ENCODE data around the gene ERF.

The ERF gene

DNA sequence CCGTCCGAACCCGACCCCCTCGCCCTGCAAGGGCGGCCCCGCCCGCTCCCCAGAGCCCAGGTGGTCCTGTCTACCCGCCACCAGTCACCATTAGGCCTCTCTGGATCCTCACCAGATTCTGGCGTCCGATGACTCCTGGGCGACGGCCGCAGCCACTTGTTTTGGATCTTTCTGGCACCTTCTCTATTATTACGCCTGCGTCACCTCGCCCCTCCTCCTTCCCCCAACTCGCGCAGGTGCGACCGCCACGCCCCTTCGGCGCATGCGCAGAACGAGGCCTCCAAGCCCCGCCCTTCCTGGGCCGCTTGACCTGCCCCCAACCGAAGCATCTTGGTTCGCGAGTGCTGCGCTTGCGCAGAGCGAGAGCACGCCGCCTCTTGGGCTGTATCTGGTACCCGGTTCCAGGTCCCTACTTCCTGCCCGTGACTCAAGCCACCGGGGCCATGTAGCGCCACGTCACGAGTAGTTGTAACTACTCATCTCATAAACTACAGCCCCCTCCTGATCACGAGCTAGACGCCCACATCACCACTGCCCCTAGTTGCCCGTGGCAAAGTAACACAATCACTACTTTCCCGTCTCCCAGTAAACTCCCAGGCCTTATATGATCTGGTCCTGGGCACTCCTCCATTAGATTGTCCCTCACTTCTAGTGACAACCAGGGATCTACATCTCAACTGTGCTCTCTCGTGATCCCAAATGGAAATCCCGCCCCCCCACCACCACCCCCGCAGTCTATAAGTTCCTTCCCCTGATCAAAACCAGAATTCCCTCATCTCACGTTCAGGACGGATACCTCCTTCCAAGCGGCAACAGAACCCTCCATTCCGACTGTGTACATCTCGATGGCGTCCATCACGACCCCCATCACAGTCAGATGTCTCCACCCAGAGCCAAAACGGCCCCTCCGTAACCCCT lies 37.1 kb downstream of the ERF start, which contains the start of gene DEDD2:
TSS of gene DEDD2 (minus strand) at position 158 of the 918 bp plus-strand sequence. CDS start 670 bp downstream, outside the sequence.
- DNase-seq (ENCODE audit: low read depth) = peak; percentile 96
- H3K4me3 ChIP-seq (ENCODE audit: low read depth, low read length) = peak within 1 kb of the TSS; percentile 95
- TF ChIP-seq, protein P1, sequence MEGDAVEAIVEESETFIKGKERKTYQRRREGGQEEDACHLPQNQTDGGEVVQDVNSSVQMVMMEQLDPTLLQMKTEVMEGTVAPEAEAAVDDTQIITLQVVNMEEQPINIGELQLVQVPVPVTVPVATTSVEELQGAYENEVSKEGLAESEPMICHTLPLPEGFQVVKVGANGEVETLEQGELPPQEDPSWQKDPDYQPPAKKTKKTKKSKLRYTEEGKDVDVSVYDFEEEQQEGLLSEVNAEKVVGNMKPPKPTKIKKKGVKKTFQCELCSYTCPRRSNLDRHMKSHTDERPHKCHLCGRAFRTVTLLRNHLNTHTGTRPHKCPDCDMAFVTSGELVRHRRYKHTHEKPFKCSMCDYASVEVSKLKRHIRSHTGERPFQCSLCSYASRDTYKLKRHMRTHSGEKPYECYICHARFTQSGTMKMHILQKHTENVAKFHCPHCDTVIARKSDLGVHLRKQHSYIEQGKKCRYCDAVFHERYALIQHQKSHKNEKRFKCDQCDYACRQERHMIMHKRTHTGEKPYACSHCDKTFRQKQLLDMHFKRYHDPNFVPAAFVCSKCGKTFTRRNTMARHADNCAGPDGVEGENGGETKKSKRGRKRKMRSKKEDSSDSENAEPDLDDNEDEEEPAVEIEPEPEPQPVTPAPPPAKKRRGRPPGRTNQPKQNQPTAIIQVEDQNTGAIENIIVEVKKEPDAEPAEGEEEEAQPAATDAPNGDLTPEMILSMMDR (conservative IDR thresholded peaks at IDR 0.05; ENCODE audit: low read depth, low read length) = no peak

DNA sequence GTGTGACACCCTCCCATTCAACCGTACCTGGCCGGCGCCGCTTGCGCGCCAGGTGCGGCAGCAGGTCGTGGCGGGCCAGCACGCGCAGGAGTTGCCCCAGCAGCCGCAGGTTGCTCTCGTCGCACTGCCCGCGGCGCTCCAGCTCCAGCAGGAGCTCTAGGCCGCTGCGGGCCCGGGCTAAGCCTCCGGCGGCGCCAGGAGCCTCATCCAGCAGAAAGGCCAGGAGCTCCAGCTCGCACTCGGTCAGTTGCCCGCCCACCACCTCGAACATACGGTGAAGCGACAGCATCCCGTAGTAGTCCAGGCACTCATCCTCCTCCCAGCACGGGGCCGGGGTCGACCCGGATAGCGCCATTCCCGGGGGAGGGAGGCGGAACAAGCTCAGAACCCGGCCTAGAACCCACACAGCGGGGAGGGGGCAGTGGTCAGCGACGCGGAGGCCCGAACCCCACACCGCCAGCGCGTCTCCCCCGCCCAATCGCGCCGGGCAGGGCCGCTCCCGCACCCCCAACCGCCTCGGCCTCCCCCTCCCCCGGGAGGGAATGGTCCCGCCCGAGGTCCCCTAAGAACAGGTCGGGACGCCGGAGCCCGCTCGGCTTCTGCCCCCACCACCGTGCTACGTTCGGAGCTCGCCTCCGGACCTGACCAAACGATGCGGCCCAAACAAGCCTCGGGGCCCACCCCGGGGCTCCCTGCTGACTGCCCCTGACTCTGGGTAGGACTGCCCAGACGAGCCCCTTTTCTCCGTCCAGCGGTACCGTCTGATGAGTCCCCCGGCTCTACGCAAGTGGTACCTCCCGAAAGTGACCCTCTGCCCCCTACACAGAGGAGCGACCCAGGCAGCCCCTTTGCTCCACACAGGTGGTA lies 38.0 kb downstream of the ERF start:
- TF ChIP-seq, protein P1 (conservative IDR thresholded peaks at IDR 0.05; ENCODE audit: low read depth, low read length) = no peak
- peak; percentile 52 for DNase-seq (ENCODE audit: low read depth)
- H3K4me3 ChIP-seq (ENCODE audit: low read depth, low read length) = peak overlapping the region; percentile 95

DNA sequence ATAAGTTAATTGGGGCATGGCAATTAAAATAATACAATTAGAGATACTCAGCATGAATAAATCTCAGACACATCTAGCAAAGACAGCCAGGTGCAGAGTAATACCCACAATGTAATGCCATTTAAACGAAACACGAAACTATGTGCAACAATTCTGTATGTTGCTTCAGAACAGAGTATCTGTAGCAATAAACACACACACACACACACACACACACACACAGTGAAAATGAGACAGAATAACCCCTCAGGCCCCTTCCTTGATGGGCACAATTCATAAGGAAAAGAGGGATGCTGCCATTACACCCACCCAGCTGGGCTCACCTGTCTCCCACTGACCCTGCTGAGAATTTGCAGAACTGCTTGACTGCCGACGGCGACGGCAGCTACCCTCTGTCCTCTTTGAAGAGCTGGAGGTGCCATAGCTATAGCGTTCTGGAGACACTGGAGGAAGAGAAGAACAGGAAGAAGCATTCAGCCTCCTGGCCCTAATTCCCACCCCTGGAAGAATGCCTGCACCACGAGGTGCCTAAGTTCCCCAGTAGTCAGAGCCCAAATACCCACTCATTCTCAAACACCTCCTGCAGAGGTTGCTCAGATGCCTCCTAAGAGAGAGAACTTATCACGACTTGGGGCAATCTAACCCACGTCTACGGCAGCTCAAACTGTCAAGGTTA lies 40.0 kb downstream of the ERF start:
- no peak for DNase-seq (ENCODE audit: low read depth)
- TF ChIP-seq, protein P1 (conservative IDR thresholded peaks at IDR 0.05; ENCODE audit: low read depth, low read length) = no peak
- H3K4me3 ChIP-seq (ENCODE audit: low read depth, low read length) = no peak overlapping the region

DNA sequence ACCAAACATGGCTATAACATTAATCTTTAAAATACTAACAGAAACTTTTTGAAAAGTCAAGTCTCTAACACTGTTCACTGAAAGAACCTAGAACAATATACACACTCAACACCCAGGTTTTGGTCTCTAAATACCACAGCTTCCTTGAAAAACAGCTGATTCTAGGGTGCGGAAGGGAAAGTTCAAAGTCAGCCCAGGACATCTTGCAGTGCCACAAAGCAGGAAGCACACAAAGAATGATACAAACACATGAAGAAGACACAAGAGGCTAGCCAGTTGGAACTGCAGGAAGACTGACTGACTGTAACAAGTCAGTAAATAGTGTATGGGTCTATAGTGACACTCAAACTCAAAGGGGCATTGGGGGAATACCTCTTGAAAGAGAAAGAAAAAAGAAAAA lies 42.0 kb downstream of the ERF start:
- TF ChIP-seq, protein P1 (conservative IDR thresholded peaks at IDR 0.05; ENCODE audit: low read depth, low read length) = no peak
- no peak overlapping the region for H3K4me3 ChIP-seq (ENCODE audit: low read depth, low read length)
- no peak for DNase-seq (ENCODE audit: low read depth)

DNA sequence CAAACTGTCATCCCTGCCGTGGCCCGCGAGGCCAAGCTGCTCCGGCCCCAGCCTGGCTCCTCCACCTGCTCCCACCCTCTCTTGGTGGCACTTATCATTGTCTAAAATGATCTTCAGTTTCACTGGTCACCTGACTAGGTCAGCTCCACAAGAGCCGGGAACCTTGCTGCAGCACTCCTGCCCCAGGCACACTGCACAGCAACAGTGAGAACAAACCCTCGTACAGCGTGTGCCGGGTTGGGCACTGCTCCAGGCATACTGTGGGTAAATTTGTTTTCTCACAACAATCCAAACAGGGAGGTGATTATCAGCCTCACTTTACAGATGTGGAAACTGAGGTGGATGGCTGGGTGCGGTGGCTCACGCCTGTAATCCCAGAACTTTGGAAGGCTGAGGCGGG lies 46.3 kb downstream of the ERF start:
- no peak overlapping the region for H3K4me3 ChIP-seq (ENCODE audit: low read depth, low read length)
- TF ChIP-seq, protein P1 (conservative IDR thresholded peaks at IDR 0.05; ENCODE audit: low read depth, low read length) = no peak
- DNase-seq (ENCODE audit: low read depth) = no peak

DNA sequence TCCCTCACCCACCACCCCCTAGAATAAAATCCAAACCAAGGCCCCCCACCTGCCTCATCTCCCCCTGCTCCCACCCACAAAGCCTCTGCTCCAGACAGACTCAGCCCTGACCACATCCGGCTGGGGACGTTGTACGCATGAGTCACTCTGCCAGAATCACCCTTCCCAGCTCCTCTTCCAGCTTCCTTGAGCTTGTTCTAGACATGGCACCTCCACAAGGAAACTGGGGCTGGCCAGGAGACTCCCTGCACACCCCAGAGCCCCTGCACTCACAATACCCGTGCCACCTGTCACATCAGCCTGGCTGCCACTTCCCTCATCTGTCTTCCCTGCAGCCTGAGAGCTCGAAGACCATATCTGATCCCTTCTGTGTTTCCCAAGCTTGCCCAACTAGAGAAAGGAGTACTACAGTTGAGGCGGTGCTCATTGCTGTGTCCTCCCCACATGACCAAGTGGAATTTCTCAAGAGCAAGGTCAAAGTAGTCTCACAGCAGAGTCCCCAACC lies 47.1 kb downstream of the ERF start:
- TF ChIP-seq, protein P1 (conservative IDR thresholded peaks at IDR 0.05; ENCODE audit: low read depth, low read length) = no peak
- DNase-seq (ENCODE audit: low read depth) = peak; percentile 80
- no peak overlapping the region for H3K4me3 ChIP-seq (ENCODE audit: low read depth, low read length)
